ENCODE results near the gene GGT1. TPM values are rescaled to one million over a fixed set of nuclear protein-coding genes. Genes with fewer than 3 reads are reported as not detected.
"Not testable (repeated sequence)": the region's sequence is repeated elsewhere in the genome, so short reads cannot be mapped to it uniquely, and the experiment has no call there.

Gene GGT1
- total RNA-seq, 2 experiments from 2014 or later: 19.7 to 20.1 TPM

DNA sequence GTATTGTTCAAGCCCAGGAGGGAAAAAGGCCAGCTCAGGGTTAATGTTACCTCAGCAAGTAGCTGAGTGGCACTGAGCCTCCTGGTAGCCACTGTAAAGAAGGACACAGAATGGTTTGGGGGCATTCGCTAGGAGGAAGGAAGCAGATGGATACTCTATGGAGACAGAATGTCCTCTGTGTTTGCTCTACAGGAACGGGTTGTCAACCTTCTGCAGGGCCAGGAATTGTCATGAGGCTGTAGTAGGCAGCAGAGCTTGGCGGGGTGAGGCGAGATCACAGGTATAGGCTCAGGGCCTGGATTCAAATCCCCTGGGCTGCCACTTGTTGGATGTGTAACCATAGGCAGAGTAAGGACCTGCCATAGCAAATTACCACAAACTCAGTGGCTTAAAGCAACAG lies 7.1 kb upstream of the GGT1 start:
- ChIA-PET CTCF (no interaction called here), POLR2A (no interaction called here)
- Mint-ChIP-seq H3K27ac (no peak overlapping the region), H3K4me1 (ENCODE audit: low read depth) (peaks cover 9% of the 10 kb centered on the region), H3K36me3 (ENCODE audit: low read depth) (no peaks in the 10 kb centered on the region), H3K9me3 (no peaks in the 10 kb centered on the region), H3K4me3 (no peak overlapping the region), H3K27me3 (peaks cover 6% of the 10 kb centered on the region)
- H3K4me3 ChIP-seq (ENCODE audit: low read length): no peak overlapping the region
- intact Hi-C loops (cut with DNase I, micrococcal nuclease): no loop called here
- ATAC-seq (ENCODE audit: poor library complexity): no peak
- DNase-seq: no peak
- H3K9me3 ChIP-seq (ENCODE audit: control insufficient read depth in 1 of 2, insufficient read depth in 1 of 2, low read length in 2 of 2): peaks cover 0 to 4% of the 10 kb centered on the region in 2 experiments
- peaks cover 3 to 6% of the 10 kb centered on the region in 2 experiments for H3K27me3 ChIP-seq (ENCODE audit: control insufficient read depth in 1 of 2, insufficient read depth in 2 of 2, low read length in 2 of 2)
- no peak overlapping the region for H3K27ac ChIP-seq (ENCODE audit: low read depth in 1 of 2, low read length in 2 of 2)
- no peaks in the 10 kb centered on the region for H3K36me3 ChIP-seq (ENCODE audit: insufficient read depth, low read length)
- peaks cover 12% of the 10 kb centered on the region for H3K4me1 ChIP-seq (ENCODE audit: insufficient read depth, low read length)
- TF ChIP-seq, protein P1, sequence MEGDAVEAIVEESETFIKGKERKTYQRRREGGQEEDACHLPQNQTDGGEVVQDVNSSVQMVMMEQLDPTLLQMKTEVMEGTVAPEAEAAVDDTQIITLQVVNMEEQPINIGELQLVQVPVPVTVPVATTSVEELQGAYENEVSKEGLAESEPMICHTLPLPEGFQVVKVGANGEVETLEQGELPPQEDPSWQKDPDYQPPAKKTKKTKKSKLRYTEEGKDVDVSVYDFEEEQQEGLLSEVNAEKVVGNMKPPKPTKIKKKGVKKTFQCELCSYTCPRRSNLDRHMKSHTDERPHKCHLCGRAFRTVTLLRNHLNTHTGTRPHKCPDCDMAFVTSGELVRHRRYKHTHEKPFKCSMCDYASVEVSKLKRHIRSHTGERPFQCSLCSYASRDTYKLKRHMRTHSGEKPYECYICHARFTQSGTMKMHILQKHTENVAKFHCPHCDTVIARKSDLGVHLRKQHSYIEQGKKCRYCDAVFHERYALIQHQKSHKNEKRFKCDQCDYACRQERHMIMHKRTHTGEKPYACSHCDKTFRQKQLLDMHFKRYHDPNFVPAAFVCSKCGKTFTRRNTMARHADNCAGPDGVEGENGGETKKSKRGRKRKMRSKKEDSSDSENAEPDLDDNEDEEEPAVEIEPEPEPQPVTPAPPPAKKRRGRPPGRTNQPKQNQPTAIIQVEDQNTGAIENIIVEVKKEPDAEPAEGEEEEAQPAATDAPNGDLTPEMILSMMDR (IDR thresholded peaks at IDR 0.05): no peak

GRCh38 chr22:24597076-24597475 lies 5.9 kb upstream of the GGT1 start:
- intact Hi-C loops (cut with DNase I, micrococcal nuclease); H3K36me3 ChIP-seq (ENCODE audit: insufficient read depth, low read length); H3K27me3 ChIP-seq (ENCODE audit: control insufficient read depth in 1 of 2, insufficient read depth in 2 of 2, low read length in 2 of 2); H3K4me3 ChIP-seq (ENCODE audit: low read length); H3K9me3 ChIP-seq (ENCODE audit: control insufficient read depth in 1 of 2, insufficient read depth in 1 of 2, low read length in 2 of 2); H3K27ac Mint-ChIP-seq; H3K27me3 Mint-ChIP-seq; ATAC-seq (ENCODE audit: poor library complexity); H3K4me1 Mint-ChIP-seq (ENCODE audit: low read depth); H3K36me3 Mint-ChIP-seq (ENCODE audit: low read depth); POLR2A ChIA-PET; H3K27ac ChIP-seq (ENCODE audit: low read depth in 1 of 2, low read length in 2 of 2); H3K4me3 Mint-ChIP-seq; H3K9me3 Mint-ChIP-seq; DNase-seq: not testable (repeated sequence)
- CTCF ChIA-PET: interaction anchor here (0.7 to 1.2 kb wide), 2 partner anchors 93 to 571 kb away, joined by 3 to 4 read pairs; no protein-coding TSS in a partner anchor
- peaks cover 19% of the 10 kb centered on the region for H3K4me1 ChIP-seq (ENCODE audit: insufficient read depth, low read length)

- TF ChIP-seq, protein P1 (IDR thresholded peaks at IDR 0.05): no peak
- intact Hi-C loops (cut with DNase I, micrococcal nuclease): no loop called here
- ATAC-seq (ENCODE audit: poor library complexity) (no peak), DNase-seq (peak in 1 of 14 experiments; percentile 9)
- POLR2A ChIA-PET: no interaction called here
- H3K9me3 ChIP-seq (ENCODE audit: control insufficient read depth in 1 of 2, insufficient read depth in 1 of 2, low read length in 2 of 2): peaks cover 0 to 3% of the 10 kb centered on the region in 2 experiments
- Mint-ChIP-seq H3K4me1 (ENCODE audit: low read depth) (peaks cover 18% of the 10 kb centered on the region), H3K9me3 (no peaks in the 10 kb centered on the region), H3K27me3 (no peaks in the 10 kb centered on the region), H3K4me3 (no peak overlapping the region), H3K27ac (no peak overlapping the region), H3K36me3 (ENCODE audit: low read depth) (no peaks in the 10 kb centered on the region)
- H3K4me1 ChIP-seq (ENCODE audit: insufficient read depth, low read length): peaks cover 14% of the 10 kb centered on the region
- no peaks in the 10 kb centered on the region for H3K36me3 ChIP-seq (ENCODE audit: insufficient read depth, low read length)
- H3K27ac ChIP-seq (ENCODE audit: low read depth in 1 of 2, low read length in 2 of 2): no peak overlapping the region
- H3K27me3 ChIP-seq (ENCODE audit: control insufficient read depth in 1 of 2, insufficient read depth in 2 of 2, low read length in 2 of 2): no peaks in the 10 kb centered on the region
- H3K4me3 ChIP-seq (ENCODE audit: low read length): no peak overlapping the region
- CTCF ChIA-PET: no interaction called here
Observed at GRCh38 chr22:24599514-24599913, 3.5 kb upstream of the GGT1 start.

DNA sequence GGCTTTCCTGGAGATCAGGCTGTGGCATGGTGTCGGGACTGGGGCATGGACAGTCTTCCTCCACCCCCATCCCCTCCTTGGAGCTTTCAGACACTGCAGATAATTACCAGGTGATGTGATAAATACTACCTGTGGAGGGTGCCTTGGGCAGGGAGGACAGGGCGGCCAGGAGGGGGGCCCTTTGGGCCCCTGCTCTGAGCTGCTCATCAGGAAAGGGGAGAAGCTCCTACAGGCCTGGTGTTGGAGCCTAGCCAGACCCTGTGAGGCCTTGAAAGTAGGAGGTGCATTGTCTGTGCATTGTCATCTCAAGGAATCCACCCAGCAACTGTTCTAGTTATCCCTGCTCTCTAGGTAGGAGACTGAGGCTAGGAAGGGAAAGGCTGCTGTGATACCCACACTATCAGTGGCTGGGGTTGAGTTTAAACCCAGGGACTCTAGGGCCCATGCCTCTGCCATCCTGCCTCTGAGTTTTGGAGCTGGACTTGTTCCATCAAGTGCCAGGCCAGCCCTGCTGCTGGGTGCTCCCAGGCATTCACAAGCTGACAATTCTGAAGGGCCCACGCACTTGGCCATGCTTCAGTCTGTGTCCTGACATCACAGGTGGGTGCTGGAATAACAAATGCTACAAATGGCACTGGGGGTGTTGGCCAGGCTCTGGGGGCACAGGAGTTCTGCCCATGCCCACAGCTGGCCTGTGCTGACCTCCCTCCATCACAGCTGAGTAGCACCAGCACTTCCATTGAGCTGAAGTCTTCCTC lies 2.9 kb upstream of the GGT1 start:
- H3K27ac ChIP-seq (ENCODE audit: low read depth in 1 of 2, low read length in 2 of 2); DNase-seq; CTCF ChIA-PET; ATAC-seq (ENCODE audit: poor library complexity); H3K9me3 ChIP-seq (ENCODE audit: control insufficient read depth in 1 of 2, insufficient read depth in 1 of 2, low read length in 2 of 2); H3K27me3 Mint-ChIP-seq; intact Hi-C loops (cut with DNase I, micrococcal nuclease); H3K36me3 ChIP-seq (ENCODE audit: insufficient read depth, low read length); H3K9me3 Mint-ChIP-seq; H3K27ac Mint-ChIP-seq; H3K27me3 ChIP-seq (ENCODE audit: control insufficient read depth in 1 of 2, insufficient read depth in 2 of 2, low read length in 2 of 2); POLR2A ChIA-PET; H3K4me3 ChIP-seq (ENCODE audit: low read length); H3K36me3 Mint-ChIP-seq (ENCODE audit: low read depth); H3K4me3 Mint-ChIP-seq: not testable (repeated sequence)
- peaks cover 18% of the 10 kb centered on the region for H3K4me1 Mint-ChIP-seq (ENCODE audit: low read depth)
- peaks cover 14% of the 10 kb centered on the region for H3K4me1 ChIP-seq (ENCODE audit: insufficient read depth, low read length)
